ENCODE results near the gene CCDC12. TPM values are rescaled to one million over a fixed set of nuclear protein-coding genes. Genes with fewer than 3 reads are reported as not detected.
A peak's percentile ranks its signal among the peaks of the same experiment; 100 is the strongest.
"Not testable (repeated sequence)": the region's sequence is repeated elsewhere in the genome, so short reads cannot be mapped to it uniquely, and the experiment has no call there.

The CCDC12 gene
- total and polyA plus RNA-seq, 7 donors = 33.1 to 80.9 (median 41.0) TPM

DNA sequence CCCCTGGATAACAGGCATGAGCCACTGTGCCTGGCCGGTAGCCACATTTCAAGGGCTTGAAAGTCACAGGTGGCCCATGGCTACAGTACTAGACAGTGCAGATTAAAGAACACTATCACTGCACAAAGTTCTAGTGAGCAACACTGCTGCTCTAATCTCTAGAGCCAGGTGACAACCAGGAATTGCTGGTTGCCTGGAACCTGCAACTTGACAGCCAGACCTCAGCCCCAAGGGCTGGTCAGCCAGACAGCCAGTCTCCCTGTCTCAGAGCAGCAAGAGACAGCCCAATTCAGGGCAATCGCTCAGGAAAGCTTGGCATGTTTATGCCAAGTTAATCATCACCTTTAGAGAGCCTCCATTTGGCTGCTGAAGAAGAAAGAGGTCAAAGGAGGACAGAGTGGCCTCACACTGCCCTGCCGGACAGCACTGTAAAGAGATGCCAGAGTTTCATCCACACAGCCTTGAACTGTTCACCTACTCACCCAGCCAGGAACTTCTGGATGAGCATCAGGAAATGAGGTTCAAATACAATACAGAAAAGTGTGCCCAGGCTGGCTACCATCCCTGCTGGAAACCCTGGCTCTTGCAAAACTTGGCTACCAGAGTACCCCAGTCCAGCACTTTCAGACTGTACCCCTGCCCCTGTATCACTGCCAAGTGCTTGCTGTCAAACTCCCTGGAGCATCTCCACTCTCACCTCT lies 6.0 kb downstream of the CCDC12 start:
- peaks cover 0 to 85% (median 72%) of the 10 kb centered on the region in 4 donors for H3K4me1 ChIP-seq
- TF ChIP-seq POLR2A (IDR thresholded peaks at IDR 0.05) = no peak
- TF ChIP-seq EP300 (IDR thresholded peaks at IDR 0.05) = no peak
- TF ChIP-seq, protein P1, sequence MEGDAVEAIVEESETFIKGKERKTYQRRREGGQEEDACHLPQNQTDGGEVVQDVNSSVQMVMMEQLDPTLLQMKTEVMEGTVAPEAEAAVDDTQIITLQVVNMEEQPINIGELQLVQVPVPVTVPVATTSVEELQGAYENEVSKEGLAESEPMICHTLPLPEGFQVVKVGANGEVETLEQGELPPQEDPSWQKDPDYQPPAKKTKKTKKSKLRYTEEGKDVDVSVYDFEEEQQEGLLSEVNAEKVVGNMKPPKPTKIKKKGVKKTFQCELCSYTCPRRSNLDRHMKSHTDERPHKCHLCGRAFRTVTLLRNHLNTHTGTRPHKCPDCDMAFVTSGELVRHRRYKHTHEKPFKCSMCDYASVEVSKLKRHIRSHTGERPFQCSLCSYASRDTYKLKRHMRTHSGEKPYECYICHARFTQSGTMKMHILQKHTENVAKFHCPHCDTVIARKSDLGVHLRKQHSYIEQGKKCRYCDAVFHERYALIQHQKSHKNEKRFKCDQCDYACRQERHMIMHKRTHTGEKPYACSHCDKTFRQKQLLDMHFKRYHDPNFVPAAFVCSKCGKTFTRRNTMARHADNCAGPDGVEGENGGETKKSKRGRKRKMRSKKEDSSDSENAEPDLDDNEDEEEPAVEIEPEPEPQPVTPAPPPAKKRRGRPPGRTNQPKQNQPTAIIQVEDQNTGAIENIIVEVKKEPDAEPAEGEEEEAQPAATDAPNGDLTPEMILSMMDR (IDR thresholded peaks at IDR 0.05) = no peak
- TF ChIP-seq POLR2AphosphoS5 (IDR thresholded peaks at IDR 0.05) = no peak
- WGBS, 2 donors = 10 to 50% methylated on average over 3 of the region's 3 CpGs
- peaks cover 0 to 3% (median 0%) of the 10 kb centered on the region in 4 donors for H3K36me3 ChIP-seq
- peak overlapping the region; percentile 29 to 64 (median 46) for H3K27ac ChIP-seq
- no peaks in the 10 kb centered on the region for H3K9me3 ChIP-seq
- H3K4me3 ChIP-seq = no peak overlapping the region
- intact Hi-C loops (cut with DNase I) = no loop called here
- no peak for DNase-seq
- H3K27me3 ChIP-seq = no peaks in the 10 kb centered on the region

DNA sequence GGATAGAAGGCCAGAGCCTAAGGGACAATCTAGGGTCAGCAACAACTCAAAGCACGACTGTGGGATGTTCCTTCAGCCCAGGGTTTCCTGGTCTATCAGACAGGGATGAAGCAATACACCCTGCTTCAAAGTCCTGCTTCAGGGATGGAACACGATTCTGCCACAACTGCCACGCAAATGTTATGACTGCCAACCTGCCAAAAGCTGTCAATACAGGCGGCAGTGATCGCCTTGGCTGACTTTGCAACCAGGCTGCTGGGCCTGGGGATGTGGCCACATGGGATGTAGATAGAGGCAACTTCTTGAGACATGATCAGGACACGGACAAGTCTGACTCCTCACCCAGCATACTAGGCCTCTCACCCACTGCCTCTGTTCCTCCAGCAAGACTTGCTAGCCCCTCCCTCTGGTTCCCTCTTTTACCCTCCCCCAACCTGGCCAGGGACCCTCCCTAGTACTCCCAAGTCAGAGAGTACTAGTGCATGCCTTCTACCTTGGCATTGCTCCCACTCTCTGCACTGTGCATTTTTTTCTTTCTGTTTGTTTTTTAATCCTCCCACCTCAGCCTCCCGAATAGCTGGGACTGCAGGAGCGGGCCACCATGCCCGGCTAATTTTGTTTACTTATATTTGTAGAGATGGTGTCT lies 7.6 kb downstream of the CCDC12 start:
- no peak overlapping the region for H3K27ac ChIP-seq
- H3K4me1 ChIP-seq = peaks cover 0 to 77% (median 64%) of the 10 kb centered on the region in 4 donors
- TF ChIP-seq POLR2AphosphoS5 (IDR thresholded peaks at IDR 0.05) = no peak
- no peak for TF ChIP-seq POLR2A (IDR thresholded peaks at IDR 0.05)
- TF ChIP-seq, protein P1 (IDR thresholded peaks at IDR 0.05) = no peak
- TF ChIP-seq EP300 (IDR thresholded peaks at IDR 0.05) = no peak
- H3K36me3 ChIP-seq = peaks cover 0 to 4% (median 0%) of the 10 kb centered on the region in 4 donors
- WGBS, 2 donors = 40 to 66% methylated on average over 9 of the region's 9 CpGs
- H3K27me3 ChIP-seq = no peaks in the 10 kb centered on the region
- H3K9me3 ChIP-seq = no peaks in the 10 kb centered on the region
- intact Hi-C loops (cut with DNase I) = no loop called here
- DNase-seq = no peak
- H3K4me3 ChIP-seq = no peak overlapping the region

DNA sequence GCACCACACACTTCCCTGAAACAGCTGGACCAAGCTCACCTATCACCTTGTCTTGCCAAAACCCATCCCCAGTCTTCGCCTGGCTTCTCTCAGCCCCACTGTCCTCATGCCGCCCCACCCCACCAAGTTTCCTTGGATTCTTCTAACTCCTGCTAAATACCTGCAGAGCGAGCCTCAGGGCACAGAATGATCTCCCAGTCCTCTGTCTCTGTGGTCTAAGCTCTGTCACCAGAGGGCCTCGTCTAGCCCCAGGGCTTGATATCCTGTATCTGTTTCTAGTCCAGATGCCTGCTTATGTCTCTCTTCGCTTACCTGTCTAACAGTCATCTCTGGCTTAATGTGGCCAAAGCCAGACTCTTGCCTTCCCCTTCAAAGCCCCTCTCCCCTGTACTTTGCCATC lies 9.7 kb downstream of the CCDC12 start:
- 78% methylated on average over 5 of the region's 5 CpGs for WGBS, 2 donors
- Histone ChIP-seq H3K36me3 (peaks cover 0 to 4% (median 0%) of the 10 kb centered on the region in 4 donors), H3K27ac (no peak overlapping the region), H3K9me3 (no peaks in the 10 kb centered on the region), H3K27me3 (no peaks in the 10 kb centered on the region), H3K4me1 (peaks cover 0 to 69% (median 63%) of the 10 kb centered on the region in 4 donors), H3K4me3 (no peak overlapping the region)
- no peak for DNase-seq
- intact Hi-C loops (cut with DNase I) = no loop called here
- TF ChIP-seq POLR2A (IDR thresholded peaks at IDR 0.05) (no peak), POLR2AphosphoS5 (IDR thresholded peaks at IDR 0.05) (no peak), EP300 (IDR thresholded peaks at IDR 0.05) (no peak)
- TF ChIP-seq, protein P1 (IDR thresholded peaks at IDR 0.05) = no peak

DNA sequence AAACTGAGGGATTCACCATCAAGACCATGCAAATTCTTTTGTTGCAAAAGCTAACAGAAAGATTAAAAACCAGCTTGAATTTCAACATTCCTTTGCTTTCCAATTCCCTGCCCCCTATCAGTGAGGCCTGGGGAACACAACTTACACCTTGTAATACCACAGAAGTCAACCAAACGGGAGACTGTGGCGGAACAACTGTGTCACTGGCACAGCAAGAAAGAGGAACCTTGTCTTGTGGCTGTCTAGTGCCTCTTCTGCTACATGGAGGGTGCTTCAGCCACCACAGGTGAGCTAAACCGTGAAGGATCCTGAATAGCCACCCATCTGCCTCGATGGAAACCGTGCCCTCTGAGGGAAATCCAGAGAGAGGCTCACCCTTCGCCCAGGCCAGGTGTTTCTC lies 11.4 kb downstream of the CCDC12 start:
- Histone ChIP-seq H3K36me3 (peaks cover 0 to 4% (median 0%) of the 10 kb centered on the region in 4 donors), H3K4me3 (no peak overlapping the region), H3K27ac (no peak overlapping the region), H3K4me1 (peaks cover 0 to 69% (median 63%) of the 10 kb centered on the region in 4 donors), H3K27me3 (no peaks in the 10 kb centered on the region), H3K9me3 (no peaks in the 10 kb centered on the region)
- intact Hi-C loops (cut with DNase I) = no loop called here
- TF ChIP-seq POLR2AphosphoS5 (IDR thresholded peaks at IDR 0.05) (no peak), POLR2A (IDR thresholded peaks at IDR 0.05) (no peak), EP300 (IDR thresholded peaks at IDR 0.05) (no peak)
- TF ChIP-seq, protein P1 (IDR thresholded peaks at IDR 0.05) = no peak
- DNase-seq = no peak
- 50 to 83% methylated on average over 6 of the region's 6 CpGs for WGBS, 2 donors

DNA sequence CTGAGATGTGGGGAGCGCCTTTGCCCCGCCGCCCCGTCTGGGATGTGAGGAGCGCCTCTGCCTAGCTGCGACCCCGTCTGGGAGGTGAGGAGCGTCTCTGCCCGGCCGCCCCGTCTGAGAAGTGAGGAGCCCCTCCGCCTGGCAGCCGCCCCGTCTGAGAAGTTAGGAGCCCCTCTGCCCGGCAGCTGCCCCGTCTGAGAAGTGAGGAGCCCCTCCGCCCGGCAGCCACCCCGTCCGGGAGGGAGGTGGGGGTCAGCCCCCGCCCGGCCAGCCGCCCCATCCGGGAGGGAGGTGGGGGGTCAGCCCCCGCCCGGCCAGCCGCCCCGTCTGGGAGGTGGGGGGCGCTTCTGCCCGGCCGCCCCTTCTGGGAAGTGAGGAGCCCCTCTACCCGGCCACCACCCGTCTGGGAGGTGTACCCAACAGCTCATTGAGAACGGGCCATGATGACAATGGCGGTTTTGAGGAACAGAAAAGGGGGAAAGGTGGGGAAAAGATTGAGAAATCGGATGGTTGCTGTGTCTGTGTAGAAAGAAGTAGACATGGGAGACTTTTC lies 12.4 kb downstream of the CCDC12 start:
- H3K4me3 ChIP-seq; H3K36me3 ChIP-seq; DNase-seq; intact Hi-C loops (cut with DNase I); H3K27ac ChIP-seq; H3K9me3 ChIP-seq; H3K27me3 ChIP-seq: not testable (repeated sequence)
- H3K4me1 ChIP-seq = peaks cover 0 to 69% (median 63%) of the 10 kb centered on the region in 4 donors
- WGBS, 2 donors = 97% methylated on average over 36 of the region's 36 CpGs

All from sigmoid colon (tissue), 7 donors.